Measurements from ENCODE around the gene SCRN2. TPM values are rescaled to one million over a fixed set of nuclear protein-coding genes. Genes with fewer than 3 reads are reported as not detected.

The SCRN2 gene
- polyA plus RNA-seq, 4 donors, result 31.4 to 78.5 (median 39.5) TPM

Other genes with a start within 250 kb of the SCRN2 start
- gene KPNB1, start 191.4 kb downstream of the SCRN2 start, polyA plus RNA-seq (ENCODE audit: insufficient read length in 4 of 4), result 100 to 1,000 TPM; 177 to 273 (median 248) TPM
- gene TBKBP1, start 147.1 kb downstream of the SCRN2 start, polyA plus RNA-seq (ENCODE audit: insufficient read length in 4 of 4), result 10 to 100 TPM; 22.0 to 36.6 (median 25.9) TPM
- gene TBX21, start 108.0 kb downstream of the SCRN2 start, polyA plus RNA-seq (ENCODE audit: insufficient read length in 4 of 4), result under 1 TPM; 0.07 to 0.26 (median 0.15) TPM
- gene OSBPL7, start 19.5 kb downstream of the SCRN2 start, polyA plus RNA-seq (ENCODE audit: insufficient read length in 4 of 4), result 10 to 100 TPM; 11.9 to 16.3 (median 12.3) TPM
- gene MRPL10, start 9.7 kb downstream of the SCRN2 start, polyA plus RNA-seq (ENCODE audit: insufficient read length in 4 of 4), result 10 to 100 TPM; 36.6 to 56.8 (median 50.0) TPM
- 1 to 10 TPM in 3 of 4 donors, under 1 TPM in 1; 0.74 to 3.3 (median 2.6) TPM for gene LRRC46, start 9.6 kb downstream of the SCRN2 start, polyA plus RNA-seq (ENCODE audit: insufficient read length in 4 of 4)
- gene SP6, start 9.9 kb upstream of the SCRN2 start, polyA plus RNA-seq (ENCODE audit: insufficient read length in 4 of 4), result 1 to 10 TPM; 1.6 to 3.0 (median 2.5) TPM
- 10 to 100 TPM; 20.8 to 27.1 (median 23.4) TPM for gene SP2, start 55.0 kb upstream of the SCRN2 start, polyA plus RNA-seq (ENCODE audit: insufficient read length in 4 of 4)
- gene PNPO, start 100.3 kb upstream of the SCRN2 start, polyA plus RNA-seq (ENCODE audit: insufficient read length in 4 of 4), result 10 to 100 TPM in 3 of 4 donors, 1 to 10 TPM in 1; 5.8 to 24.1 (median 20.6) TPM
- 10 to 100 TPM in 3 of 4 donors, under 1 TPM in 1; 0.23 to 22.7 (median 18.2) TPM for gene PRR15L, start 116.6 kb upstream of the SCRN2 start, polyA plus RNA-seq (ENCODE audit: insufficient read length in 4 of 4)
- 100 to 1,000 TPM in 3 of 4 donors, 10 to 100 TPM in 1; 90.0 to 178 (median 147) TPM for gene CDK5RAP3, start 129.8 kb upstream of the SCRN2 start, polyA plus RNA-seq (ENCODE audit: insufficient read length in 4 of 4)
- 10 to 100 TPM; 16.7 to 78.4 (median 21.5) TPM for gene COPZ2, start 196.5 kb upstream of the SCRN2 start, polyA plus RNA-seq (ENCODE audit: insufficient read length in 4 of 4)
- gene NFE2L1, start 207.1 kb upstream of the SCRN2 start, polyA plus RNA-seq (ENCODE audit: insufficient read length in 4 of 4), result 100 to 1,000 TPM; 194 to 248 (median 221) TPM

All from left renal pelvis (tissue), 4 donors.